AG09319 (cell line): Measurements from ENCODE around the gene GAPDH.

Experiments
- DNase-seq: peaks from one replicate; pipeline ENCODE4 v3.0.0-alpha.2; 2010; ENCODE audit warnings: low read depth; ENCODE audit errors: extremely low read depth
- TF ChIP-seq, protein P1 (sequence below): IDR thresholded peaks from 2 replicates; pipeline ENCODE4 v1.5.1; 2011; ENCODE audit warnings: low read depth, mild to moderate bottlenecking, inconsistent platforms, low read length, moderate library complexity

GAPDH gene

DNA sequence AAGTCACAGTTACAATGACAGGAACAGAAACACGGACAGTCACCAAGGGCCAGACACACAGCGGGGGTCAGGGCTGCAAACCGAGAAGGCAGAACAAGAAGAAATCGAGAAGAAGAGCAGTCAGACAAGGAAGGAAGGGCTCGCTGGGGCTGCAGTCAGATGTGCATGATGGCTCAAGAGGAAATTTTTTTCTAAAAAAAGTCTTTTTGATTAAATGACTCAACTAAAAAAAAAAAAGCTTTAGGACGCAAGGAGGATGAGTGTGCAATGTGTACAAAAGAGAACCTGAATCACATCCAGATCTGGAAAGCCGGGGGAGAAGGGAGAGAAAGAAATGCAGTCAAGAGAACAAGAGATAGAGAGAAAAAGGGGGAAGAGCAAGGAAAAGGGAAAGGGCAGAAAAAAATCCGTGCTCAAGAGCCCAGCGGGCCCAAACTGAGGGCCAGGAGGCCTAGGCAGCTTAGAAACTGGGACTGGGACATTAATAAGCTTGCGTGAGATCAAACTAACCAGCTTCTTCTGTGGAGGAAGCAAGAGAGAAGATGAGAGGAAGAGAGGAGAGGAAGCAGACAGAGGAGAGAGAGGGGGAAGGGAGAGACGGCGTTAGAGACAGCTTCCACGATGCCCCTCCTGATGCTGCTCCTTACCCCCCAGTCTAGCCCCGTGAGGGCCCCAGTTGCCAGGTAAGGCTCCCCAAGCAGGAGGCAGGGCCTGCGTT lies 14.8 kb downstream of the GAPDH start:
- TF ChIP-seq, protein P1, sequence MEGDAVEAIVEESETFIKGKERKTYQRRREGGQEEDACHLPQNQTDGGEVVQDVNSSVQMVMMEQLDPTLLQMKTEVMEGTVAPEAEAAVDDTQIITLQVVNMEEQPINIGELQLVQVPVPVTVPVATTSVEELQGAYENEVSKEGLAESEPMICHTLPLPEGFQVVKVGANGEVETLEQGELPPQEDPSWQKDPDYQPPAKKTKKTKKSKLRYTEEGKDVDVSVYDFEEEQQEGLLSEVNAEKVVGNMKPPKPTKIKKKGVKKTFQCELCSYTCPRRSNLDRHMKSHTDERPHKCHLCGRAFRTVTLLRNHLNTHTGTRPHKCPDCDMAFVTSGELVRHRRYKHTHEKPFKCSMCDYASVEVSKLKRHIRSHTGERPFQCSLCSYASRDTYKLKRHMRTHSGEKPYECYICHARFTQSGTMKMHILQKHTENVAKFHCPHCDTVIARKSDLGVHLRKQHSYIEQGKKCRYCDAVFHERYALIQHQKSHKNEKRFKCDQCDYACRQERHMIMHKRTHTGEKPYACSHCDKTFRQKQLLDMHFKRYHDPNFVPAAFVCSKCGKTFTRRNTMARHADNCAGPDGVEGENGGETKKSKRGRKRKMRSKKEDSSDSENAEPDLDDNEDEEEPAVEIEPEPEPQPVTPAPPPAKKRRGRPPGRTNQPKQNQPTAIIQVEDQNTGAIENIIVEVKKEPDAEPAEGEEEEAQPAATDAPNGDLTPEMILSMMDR = no peak
- no peak for DNase-seq

DNA sequence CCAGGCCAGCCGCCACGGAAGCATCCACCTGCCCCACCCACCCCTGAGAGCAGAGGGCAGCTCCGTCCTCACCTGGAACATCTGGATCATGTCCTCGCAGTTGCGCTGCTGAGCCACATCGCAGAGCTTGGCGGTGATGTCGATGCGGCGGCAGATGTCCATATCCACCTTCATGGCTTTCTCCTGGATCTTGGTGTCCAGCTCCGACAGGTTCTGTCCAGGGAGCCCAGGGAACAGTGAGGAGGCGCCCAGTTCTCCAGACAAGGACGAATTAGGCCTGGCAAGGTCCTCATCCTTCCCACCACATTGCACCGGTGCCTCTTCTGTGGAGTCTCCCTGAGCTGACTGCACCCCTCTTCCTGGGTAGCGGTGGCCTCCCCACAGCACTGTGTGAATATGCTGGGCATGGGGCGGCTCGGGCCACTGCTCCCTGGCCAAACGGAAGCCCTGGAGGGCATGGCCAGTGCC lies 15.4 kb downstream of the GAPDH start:
- no peak for DNase-seq
- TF ChIP-seq, protein P1 = no peak

DNA sequence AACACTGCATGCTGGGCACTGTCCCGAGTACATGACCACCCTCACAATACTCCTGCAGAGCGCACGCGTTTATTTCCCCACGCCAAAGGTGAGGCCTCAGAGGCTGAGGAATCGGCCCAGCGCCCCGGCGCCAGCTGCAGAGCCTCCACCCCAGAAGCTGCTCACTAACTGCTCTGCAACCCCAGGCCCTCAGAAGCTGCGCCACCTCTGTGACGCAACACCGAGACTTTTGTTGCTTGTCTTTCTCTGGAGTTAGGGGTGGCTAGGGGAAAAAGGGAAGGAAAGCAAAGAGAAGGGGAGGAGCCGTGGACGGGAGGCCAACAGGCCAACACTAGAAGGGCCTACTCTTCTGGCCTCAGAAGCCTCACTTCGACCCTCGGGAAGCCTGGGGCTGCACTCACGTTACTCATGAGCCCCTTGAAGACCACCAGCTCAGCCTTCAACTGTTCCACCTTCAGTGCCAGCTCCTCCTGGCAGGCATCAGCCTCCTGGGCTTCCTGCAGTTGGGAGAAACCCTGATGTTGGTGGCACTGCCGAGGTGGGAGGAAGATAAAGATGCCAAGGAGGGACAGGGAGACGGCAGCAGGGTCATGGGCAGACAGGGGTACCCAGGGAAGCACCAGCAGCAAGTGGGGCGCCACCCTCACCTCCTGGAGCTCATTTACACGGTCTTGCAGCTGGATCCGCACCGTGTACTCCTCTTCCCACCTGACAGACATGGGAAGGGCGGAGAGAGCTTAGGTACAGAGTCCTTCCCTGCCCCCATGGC lies 16.2 kb downstream of the GAPDH start:
- no peak for DNase-seq
- TF ChIP-seq, protein P1 = no peak

DNA sequence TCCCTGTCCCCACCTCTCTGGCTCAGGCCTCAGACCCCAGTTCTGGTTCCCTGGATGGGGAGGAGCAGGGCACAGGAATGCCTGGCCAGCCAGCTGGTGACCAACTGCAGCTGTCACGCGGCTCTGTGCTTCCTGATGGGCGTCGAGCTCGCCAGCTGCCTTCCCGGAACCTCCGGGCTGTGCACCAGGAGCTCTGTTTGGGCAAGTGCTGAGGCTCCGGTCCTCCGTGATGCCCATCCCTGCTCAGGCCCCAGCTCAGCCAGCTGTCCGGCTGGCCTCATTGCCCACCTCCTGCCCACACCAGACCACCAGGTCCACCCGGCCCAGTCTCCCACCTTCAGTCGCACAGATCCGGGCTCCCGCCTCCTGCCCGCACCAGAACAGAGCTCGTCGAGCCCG lies 16.7 kb downstream of the GAPDH start:
- no peak for DNase-seq
- TF ChIP-seq, protein P1 = no peak

DNA sequence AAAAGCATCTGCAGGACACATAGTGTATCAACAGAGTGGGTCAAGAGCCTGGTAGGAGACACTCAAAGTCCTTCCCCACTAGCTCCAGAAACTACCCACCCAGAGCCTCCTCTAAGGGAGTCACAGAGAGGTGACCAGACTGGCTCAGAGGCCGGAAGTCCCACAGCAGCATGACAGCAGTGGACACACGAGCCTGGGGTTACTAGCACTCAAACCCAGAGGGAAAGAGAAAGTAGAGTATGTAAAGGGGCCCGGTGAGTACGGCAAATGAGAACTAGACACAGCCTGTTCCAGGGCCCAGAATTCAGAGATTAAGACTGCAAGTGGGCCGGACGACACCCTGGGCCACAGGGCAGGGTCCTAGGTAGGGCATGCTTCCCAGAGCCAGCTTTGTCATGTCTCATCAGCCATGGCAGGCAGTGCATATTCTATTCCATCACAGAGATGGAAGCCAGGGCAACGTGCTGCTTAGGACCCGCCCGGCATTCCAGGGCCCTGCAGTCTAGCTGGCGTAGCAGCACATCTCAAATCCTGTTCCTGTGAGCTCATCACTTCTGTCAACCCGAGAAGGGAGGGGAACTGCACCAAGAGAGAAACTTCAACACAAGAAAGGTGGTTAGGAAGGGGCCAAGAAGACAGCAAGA lies 17.3 kb downstream of the GAPDH start:
- TF ChIP-seq, protein P1 = no peak
- no peak for DNase-seq

DNA sequence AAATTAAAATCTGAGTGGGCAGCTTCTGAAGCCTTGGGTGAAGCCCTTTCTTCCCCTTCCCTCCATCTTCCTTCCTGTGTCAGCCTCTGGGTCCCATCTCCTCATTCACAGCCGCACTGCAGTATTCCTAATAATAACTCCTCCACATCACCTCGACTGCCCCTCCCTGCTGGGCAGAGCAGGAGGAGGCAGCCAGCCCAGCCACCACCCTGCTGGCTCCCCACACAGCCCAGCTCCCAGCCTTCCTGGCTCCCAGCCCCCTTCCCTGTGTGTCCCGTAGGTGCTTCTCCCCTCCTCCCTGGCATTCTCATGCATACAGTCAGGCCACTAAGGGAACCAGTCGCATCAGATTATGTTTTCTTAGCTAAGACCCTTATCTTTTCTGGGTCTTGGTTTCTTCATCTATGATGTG lies 17.8 kb downstream of the GAPDH start:
- TF ChIP-seq, protein P1 = no peak
- no peak for DNase-seq
